Ovary (tissue), 9 donors: ENCODE measurements around the gene IL21R. TPM values are rescaled to one million over a fixed set of nuclear protein-coding genes. Genes with fewer than 3 reads are reported as not detected.

Experiments used
- DNase-seq, 5 donors: peaks; one replicate each; pipeline ENCODE4 v3.0.0-alpha.2; 2019 to 2020
- H3K27ac ChIP-seq, 2 donors: fragments of 200-600 bp; one replicate each; pipeline versions ENCODE4 v1.5.1 to v1.8.0; 2019 to 2022
- H3K27me3 ChIP-seq: fragments of 200-600 bp; one replicate; pipeline ENCODE4 v1.8.0; 2022
- H3K36me3 ChIP-seq: fragments of 200-600 bp; sonication (generic); one replicate; pipeline ENCODE4 v1.5.1; 2019
- H3K4me1 ChIP-seq: one replicate; pipeline ENCODE4 v1.8.1; 2013; ENCODE audit warnings: mild to moderate bottlenecking, moderate library complexity; ENCODE audit not compliant: insufficient read depth
- H3K4me3 ChIP-seq: fragments of 200-600 bp; sonication (generic); one replicate; pipeline ENCODE4 v1.5.1; 2017
- H3K9me3 ChIP-seq, 2 donors: fragments of 200-600 bp in 1 of 2; sonication (generic) in 1 of 2; one replicate each; pipeline versions ENCODE4 v1.5.1 to v1.8.1; 2013 to 2019; ENCODE audit warnings: mild to moderate bottlenecking in 1 of 2, moderate library complexity in 1 of 2
- EP300 ChIP-seq: sonication (generic); formaldehyde crosslinking; IDR thresholded peaks from one replicate; pipeline ENCODE4 v1.6.1; 2017; ENCODE audit warnings: antibody characterized with exemption
- POLR2A ChIP-seq: fragments of 450-650 bp; IDR thresholded peaks from one replicate; pipeline ENCODE4 v1.6.1; 2017; ENCODE audit warnings: antibody characterized with exemption, mild to moderate bottlenecking, moderate library complexity
- WGBS, 3 donors: extraction: QIAGEN DNeasy Blood & Tissue Kit in 1 of 3; methylation state at CpG; one replicate each; pipeline versions ENCODE4 v1.1.5 to v1.1.7; 2013 to 2017; 5-methylcytosine and 5-hydroxymethylcytosine counted together
- intact Hi-C, 4 donors: fragments of 100-400 bp; cut with DNase I; formaldehyde crosslinking; loops; one replicate each; pipeline versions ENCODE4 v1.11.0 to v1.15.1; 2022 to 2023
- polyA plus RNA-seq, 2 donors: library from polyadenylated mRNA; stranded (reverse); fragments of 200-250 nt in 1 of 2; fragments of 350-450 nt in 1 of 2; fragmentation: Illumina TruSeq in 1 of 2; extraction: RNeasy Lipid Tissue Mini Kit (QIAGEN cat#74804) in 1 of 2; gene quantifications; one replicate each; pipeline ENCODE4 v1.2.3, GENCODE V29; 2013 to 2014
- total RNA-seq, 7 donors: library from RNA; depleted of rRNA in 2 of 7; stranded (reverse); fragments of >200 nt in 2 of 7; fragmentation: NEBNext Ultra II Directional in 3 of 7; extraction: Animal tissue kit (Norgen Biotek cat#: 25700) in 3 of 7; gene quantifications; one replicate each; pipeline versions ENCODE4 v1.1.0 to v1.2.4, GENCODE V29; 2016 to 2023
- TF ChIP-seq, protein P1 (sequence below), 3 donors: fragments of 450-650 bp in 2 of 3; fragments of 200-600 bp in 1 of 3; IDR thresholded peaks; one replicate each; pipeline versions ENCODE4 v1.5.1 to v1.8.0; 2016 to 2022; ENCODE audit warnings: antibody characterized with exemption in 3 of 3, mild to moderate bottlenecking in 1 of 3
- donor health status: DM: no; HTN: no; CAD: no; lungs with moderate emphysema.
- donor health status: DM: no; HTN: no; CAD: no.
- donor health status: Bipolar disorder and iron deficiency.
- donor health status: DM: yes; HTN: yes; CAD: no.
- donor health status: DM: no; HTN: no; CAD: no.
- donor health status: DM: yes; HTN: yes; CAD: no.

Gene IL21R
- total and polyA plus RNA-seq, 9 donors = 0.01 to 1.00 (median 0.23) TPM; not detected in 2

- H3K27ac ChIP-seq = no peak overlapping the region
Observed at GRCh38 chr16:27359051-27359450, 42.9 kb upstream of the IL21R start.

DNA sequence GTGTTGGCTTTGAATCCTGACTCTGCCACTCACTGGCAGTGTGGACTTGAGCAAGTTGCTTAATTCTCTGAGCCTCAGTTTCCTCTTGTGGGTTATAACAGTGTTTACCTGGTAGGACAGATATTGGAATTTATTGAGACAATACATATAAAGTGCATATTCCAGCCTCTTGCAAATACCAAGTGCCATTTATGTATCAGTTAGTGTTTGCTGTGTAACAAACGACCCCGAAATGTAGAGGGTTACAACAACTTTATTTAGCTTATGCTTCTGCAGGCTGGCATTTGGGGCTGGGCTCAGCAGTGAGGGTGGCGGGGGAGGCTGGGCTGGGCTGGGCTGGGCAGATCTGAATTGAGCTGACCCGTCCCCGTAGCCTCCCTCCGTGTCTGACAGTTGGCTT is 42.4 kb upstream of the IL21R start:
- H3K4me3 ChIP-seq = no peak overlapping the region
- H3K27me3 ChIP-seq = no peaks in the 10 kb centered on the region
- H3K4me1 ChIP-seq = no peaks in the 10 kb centered on the region
- no peaks in the 10 kb centered on the region for H3K36me3 ChIP-seq
- intact Hi-C loops = loop anchor here in 1 of 4 donors (10.0 kb wide), 1 partner anchor 185 kb away; no protein-coding TSS in a partner anchor
- TF ChIP-seq POLR2A (no peak), EP300 (no peak)
- TF ChIP-seq, protein P1, sequence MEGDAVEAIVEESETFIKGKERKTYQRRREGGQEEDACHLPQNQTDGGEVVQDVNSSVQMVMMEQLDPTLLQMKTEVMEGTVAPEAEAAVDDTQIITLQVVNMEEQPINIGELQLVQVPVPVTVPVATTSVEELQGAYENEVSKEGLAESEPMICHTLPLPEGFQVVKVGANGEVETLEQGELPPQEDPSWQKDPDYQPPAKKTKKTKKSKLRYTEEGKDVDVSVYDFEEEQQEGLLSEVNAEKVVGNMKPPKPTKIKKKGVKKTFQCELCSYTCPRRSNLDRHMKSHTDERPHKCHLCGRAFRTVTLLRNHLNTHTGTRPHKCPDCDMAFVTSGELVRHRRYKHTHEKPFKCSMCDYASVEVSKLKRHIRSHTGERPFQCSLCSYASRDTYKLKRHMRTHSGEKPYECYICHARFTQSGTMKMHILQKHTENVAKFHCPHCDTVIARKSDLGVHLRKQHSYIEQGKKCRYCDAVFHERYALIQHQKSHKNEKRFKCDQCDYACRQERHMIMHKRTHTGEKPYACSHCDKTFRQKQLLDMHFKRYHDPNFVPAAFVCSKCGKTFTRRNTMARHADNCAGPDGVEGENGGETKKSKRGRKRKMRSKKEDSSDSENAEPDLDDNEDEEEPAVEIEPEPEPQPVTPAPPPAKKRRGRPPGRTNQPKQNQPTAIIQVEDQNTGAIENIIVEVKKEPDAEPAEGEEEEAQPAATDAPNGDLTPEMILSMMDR (IDR thresholded peaks at IDR 0.05) = no peak
- 81 to 91% (median 90%) methylated on average over 6 of the region's 6 CpGs for WGBS, 3 donors
- no peak for DNase-seq
- no peak overlapping the region for H3K27ac ChIP-seq
- H3K9me3 ChIP-seq = no peaks in the 10 kb centered on the region

More at GRCh38 chr16:27359051-27359450, 42.9 kb upstream of the IL21R start:
- Histone ChIP-seq H3K27me3 (no peaks in the 10 kb centered on the region), H3K36me3 (no peaks in the 10 kb centered on the region), H3K9me3 (no peaks in the 10 kb centered on the region), H3K4me3 (no peak overlapping the region), H3K4me1 (no peaks in the 10 kb centered on the region)
- WGBS, 3 donors = 84 to 91% (median 88%) methylated on average over 4 of the region's 4 CpGs
- no peak for TF ChIP-seq EP300
- no peak for TF ChIP-seq POLR2A
- TF ChIP-seq, protein P1 (IDR thresholded peaks at IDR 0.05) = no peak
- intact Hi-C loops = no loop called here
- DNase-seq = no peak

GRCh38 chr16:27361987-27362386 is 40.0 kb upstream of the IL21R start:
- no peak overlapping the region for H3K4me3 ChIP-seq
- TF ChIP-seq POLR2A (no peak), EP300 (no peak)
- TF ChIP-seq, protein P1 (IDR thresholded peaks at IDR 0.05) = no peak
- H3K9me3 ChIP-seq = no peaks in the 10 kb centered on the region
- intact Hi-C loops = loop anchor here in 1 of 4 donors (10.0 kb wide), 1 partner anchor 187 kb away; no protein-coding TSS in a partner anchor
- no peaks in the 10 kb centered on the region for H3K36me3 ChIP-seq
- DNase-seq = no peak
- 86 to 90% (median 87%) methylated on average over 3 of the region's 3 CpGs for WGBS, 3 donors
- no peaks in the 10 kb centered on the region for H3K4me1 ChIP-seq
- no peak overlapping the region for H3K27ac ChIP-seq
- no peaks in the 10 kb centered on the region for H3K27me3 ChIP-seq

- intact Hi-C loops = loop anchor here in 1 of 4 donors (10.0 kb wide), 1 partner anchor 188 kb away; no protein-coding TSS in a partner anchor
- TF ChIP-seq POLR2A (no peak), EP300 (no peak)
- TF ChIP-seq, protein P1 (IDR thresholded peaks at IDR 0.05) = no peak
- WGBS, 3 donors = 80 to 88% (median 84%) methylated on average over 16 of the region's 16 CpGs
- no peak overlapping the region for H3K27ac ChIP-seq
- H3K36me3 ChIP-seq = no peaks in the 10 kb centered on the region
- no peaks in the 10 kb centered on the region for H3K9me3 ChIP-seq
- DNase-seq = no peak
- H3K4me3 ChIP-seq = no peak overlapping the region
- H3K4me1 ChIP-seq = peaks cover 1% of the 10 kb centered on the region
- H3K27me3 ChIP-seq = no peaks in the 10 kb centered on the region
Observed at GRCh38 chr16:27362570-27363245, 39.3 kb upstream of the IL21R start.
